GM19438 (cell line): Measurements from ENCODE around the gene TUBGCP2.

ENCODE experiments used
- ATAC-seq: cut with Tn5 transposase; IDR thresholded peaks from one replicate; pipeline ENCODE4 v1.9.1; 2021; ENCODE audit warnings: low read depth; ENCODE audit not compliant: unreplicated experiment

The TUBGCP2 gene

DNA sequence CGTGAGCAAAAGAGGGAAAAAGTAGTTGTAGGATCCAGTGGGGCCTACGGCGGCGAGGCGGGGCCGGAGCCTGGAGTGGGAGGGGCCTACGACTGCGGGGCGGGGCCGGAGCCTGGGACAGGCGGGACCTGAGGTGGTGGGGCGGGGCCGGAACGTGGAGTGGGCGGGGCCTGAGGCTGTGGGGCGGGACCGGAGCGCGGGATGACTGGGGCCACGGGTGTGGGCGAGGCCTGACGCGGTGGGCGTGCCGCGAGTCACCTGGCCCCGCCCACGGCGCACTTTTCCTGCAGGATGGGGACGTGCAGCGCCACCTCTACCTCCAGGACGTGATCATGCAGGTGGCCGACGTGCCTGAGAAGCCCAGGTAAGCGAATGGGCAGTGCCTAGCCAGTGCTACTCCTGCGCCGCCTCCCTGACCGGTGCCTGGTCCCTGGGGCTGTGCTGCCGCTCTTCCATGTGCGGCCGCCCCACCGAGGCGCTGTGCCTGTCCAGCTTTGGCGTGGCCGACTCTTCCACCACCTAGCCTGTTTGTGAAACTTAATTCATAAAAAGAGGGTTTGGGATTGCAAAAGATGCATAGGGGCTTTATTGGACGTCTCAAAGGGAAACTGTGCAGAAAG lies 538 bp upstream of the TUBGCP2 start:
- peak; percentile 65 for ATAC-seq

DNA sequence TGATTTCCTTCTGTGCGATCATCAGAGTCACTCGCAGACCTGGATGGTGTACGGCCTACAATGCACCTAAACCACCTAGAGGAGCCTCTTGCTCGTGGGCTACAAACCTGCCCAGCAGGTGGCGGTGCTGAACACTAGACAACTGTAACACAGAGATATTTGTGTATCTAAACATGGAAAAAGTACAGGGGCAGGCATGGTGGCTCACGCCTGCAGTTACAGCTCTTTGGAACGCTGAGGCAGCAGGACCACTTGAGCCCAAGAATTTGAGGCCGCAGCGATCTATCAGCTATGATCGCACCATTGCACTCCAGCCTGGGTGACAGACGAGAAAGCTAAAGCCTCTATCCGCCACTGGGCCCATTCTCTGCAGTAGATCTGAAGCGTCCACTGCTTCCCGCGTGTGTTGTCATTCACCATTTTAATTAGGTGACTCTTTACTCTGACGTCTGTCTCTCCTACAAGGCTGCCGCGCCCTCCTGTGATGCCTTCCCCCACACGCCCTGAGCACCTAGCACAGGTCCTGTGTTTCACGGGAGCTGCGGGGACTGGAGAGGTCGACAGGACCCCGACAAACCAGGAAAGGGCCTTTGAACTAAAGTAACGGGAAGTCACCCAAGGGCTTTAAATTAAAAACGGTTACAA lies 774 bp downstream of the TUBGCP2 start:
- peak; percentile 38 for ATAC-seq

DNA sequence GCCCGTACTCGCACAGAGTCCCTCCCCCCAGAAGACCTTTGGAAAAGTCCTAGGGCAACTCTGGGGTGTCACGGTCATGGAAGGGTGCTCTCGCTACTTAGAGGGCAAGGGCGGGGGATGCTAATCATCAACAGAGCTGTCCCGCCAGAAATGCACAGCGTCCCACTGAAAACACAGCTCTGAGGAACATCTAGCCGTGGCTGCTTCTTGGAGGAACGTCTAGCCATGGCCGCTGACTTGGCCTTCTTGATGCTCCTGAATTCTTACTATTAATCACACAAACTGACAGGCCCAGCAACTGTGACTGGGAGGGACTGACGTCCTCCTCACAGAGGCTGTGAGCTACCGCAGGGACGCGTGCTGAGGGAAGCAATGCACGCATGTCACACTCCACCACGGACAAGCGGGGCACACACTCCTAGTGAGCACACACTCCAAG lies 1.7 kb downstream of the TUBGCP2 start:
- ATAC-seq: no peak

DNA sequence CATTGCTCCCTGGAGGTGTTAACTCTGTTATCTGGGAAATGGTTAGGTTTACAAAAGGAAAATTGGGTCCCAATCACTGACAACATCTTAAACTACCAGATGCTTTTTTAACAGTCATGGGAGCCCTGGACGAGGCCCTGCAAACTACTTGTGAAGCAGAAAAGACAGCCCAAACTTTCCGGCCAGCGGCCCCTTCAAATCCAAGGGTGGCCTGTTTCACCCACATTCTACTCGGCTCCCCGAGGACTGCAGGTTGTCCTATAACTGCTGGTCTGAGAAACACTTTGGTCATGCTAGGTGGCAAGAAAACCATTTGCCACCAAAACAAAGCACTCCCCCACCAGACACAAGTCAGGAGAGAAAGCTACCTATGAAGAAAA lies 2.6 kb downstream of the TUBGCP2 start:
- no peak for ATAC-seq

DNA sequence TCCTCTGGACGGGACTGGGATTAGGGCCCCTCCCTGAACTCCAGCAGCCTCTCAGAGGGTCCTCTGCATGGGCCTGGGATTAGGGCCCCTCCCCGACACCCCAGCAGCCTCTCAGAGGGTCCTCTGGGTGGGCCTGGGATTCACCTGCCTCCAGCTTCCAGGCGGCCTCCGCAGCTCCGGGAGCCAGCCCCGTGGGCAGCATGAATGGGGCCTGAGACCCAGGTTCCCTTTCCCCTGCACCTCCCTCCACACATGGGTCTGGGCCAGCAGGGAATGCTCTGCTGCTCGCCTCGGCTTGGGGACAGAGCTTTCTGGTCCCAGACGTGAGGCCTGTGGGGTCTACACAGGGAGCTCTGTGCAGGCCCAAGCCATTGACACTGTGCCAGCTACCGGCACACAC lies 5.5 kb downstream of the TUBGCP2 start:
- ATAC-seq: no peak

DNA sequence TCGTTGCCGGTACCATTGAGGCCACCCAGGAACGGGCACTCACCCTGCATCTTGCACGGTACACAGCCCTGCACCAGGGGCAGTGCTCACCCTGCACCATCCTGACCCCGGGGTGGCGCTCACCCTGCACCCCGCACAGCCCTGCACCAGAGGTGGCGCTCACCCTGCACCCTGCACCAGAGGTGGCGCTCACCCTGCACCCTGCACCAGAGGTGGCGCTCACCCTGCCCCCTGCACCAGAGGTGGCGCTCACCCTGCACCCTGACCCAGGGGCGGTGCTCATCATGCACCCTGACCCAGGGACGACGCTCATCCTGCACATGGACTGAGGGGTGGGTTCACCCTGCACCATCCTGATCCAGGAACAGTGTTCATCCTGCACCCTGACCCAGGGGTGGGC lies 6.4 kb downstream of the TUBGCP2 start:
- no peak for ATAC-seq

DNA sequence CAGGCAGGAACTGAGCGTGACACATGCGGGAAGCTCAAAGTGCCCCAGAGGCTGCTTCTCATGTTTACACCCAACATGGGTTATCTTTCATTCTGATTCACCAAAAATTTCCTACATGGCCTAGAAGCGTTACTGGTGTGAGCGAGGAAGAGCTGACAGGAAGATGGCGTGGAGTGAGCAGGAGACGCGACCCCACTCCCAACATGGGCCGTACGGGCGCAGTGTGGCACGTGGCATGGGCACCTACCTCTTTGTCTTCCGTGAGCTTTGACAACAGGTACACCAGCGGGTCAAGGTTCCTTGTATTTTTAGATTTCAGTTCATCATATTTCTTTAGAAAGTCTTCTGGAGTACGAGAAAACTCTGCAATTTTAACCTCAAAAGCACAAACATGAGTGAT lies 8.9 kb downstream of the TUBGCP2 start:
- ATAC-seq: no peak

DNA sequence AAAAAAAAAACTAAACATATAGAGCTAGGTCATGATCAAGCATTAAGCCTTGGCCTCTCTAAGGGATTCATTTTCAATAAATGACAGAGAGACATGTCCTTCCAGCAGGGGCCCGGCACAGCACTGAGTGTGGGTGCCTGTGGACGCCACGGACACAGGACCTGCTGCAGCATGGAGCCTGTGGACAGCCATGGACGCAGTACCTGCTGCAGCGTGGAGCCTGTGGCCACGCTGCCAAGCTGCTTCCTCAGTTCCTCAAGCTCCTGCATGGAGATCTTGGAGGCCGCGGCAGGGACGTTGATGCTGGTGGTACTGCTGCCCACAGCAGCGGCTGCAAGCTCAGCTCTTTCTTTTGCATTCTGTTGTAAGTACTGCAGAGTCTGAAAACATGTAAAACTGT lies 9.4 kb downstream of the TUBGCP2 start:
- ATAC-seq: no peak

DNA sequence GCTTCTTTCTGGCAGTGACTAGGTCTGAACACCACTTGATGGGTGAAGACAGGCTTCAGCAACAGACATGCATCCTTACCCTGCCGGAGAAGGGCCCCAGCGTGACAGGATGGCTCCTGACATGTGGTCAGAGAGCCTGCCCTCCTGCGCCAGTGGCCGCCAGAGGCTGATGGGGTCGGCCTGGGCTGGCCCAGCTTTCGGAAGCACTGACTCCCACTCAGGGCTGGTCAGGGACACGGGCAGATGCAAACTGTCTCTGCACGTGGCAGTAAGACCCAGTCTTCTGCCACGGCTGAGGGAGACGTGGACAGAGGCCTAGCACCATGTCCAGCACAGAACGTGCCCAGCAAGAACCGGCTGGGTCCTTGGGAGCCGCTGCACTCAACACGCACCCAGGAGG lies 10.2 kb downstream of the TUBGCP2 start:
- no peak for ATAC-seq

DNA sequence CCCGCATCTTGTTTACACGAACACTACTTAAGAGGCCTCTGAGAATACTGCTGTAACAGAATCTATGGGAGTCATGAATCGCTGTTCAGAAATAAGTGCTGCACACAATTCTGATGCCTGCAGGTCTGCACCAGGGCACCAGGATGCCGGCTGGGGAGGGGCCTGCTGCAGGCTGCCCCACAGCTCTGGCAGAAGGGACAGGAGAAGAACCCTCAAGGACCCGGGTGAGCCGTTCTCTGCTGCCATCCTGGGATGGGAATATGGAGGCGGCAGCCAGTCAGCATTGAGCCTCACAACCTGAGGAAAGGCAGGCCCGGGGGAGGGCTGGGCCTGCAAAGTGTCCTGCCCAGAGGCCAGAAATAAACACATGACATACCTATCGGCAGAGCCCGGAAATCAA lies 11.2 kb downstream of the TUBGCP2 start:
- no peak for ATAC-seq

DNA sequence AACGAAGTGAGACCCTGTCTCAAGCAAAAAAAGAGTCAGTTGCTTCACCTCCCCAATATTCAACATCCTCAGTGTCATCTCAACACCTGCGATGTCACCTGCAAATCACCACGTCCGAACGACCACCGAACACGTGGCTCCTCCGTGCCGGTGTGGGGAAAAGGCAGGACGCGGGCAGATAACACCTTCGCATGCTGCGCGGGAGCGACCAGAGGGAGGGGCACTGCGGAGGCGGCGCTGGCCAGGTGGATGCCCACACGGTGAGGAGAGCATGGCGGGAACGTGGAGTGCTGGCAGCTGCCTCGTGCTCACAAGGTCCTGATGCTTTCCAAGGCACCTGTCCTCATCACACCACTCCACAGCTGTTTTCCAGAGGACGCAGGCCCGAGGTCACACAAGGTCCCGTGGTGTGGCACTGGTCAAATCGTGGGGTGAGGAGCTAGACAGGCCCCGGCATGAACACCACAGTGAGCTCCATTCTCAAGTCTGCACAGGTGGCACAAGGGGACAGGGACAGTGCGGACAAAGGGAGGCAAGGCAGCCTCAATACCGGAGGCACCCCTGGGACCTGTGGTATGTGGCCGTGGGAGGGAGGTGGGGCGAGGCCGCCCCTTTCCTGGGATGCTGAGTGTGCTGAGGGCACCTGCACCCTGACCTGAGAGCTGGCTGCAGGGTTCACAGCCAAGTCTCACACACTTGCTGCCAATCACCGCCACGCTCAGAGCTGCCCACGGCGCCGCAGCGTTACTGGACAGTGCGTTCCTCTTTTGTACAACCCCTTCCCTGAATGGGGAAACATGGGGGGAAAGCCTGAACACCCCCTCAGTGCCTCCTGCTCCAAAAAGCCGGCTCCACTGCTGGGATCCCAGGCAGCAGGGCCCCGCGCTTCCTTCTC lies 13.0 kb downstream of the TUBGCP2 start:
- no peak for ATAC-seq

DNA sequence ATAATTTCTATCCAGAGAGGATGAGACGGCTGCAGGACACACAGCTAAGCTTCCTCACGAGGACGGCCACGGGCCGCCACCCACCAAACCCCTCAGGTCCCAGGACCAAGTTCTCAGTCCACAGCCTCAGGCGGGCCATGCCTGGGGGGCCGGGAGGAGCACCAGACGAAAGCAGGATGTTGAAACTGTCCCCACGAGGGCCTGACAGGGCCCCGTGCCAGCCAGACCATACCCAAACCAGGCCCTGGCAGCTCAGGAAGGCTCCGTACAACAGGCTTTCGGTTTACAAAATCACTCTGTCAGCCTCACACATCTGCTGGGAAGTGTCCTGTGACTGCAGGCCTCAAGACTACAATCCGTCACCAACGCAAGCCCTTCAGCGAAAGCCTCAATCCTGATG lies 14.5 kb downstream of the TUBGCP2 start:
- ATAC-seq: no peak

DNA sequence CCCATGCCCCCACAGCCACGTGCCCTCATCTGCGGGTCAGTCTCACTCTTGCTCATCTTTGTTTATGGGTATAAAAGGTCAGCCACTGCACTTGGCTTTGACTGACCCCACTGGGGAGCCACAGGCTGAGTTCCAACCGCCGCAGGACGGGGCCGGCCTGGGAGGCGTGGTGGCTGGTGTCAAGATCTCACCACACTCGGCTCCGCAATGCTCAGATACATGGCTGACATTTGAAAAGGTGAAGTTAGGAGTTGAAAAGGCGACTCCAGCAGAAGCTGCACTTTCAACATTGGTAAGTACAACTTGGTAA lies 14.9 kb downstream of the TUBGCP2 start:
- ATAC-seq: no peak

DNA sequence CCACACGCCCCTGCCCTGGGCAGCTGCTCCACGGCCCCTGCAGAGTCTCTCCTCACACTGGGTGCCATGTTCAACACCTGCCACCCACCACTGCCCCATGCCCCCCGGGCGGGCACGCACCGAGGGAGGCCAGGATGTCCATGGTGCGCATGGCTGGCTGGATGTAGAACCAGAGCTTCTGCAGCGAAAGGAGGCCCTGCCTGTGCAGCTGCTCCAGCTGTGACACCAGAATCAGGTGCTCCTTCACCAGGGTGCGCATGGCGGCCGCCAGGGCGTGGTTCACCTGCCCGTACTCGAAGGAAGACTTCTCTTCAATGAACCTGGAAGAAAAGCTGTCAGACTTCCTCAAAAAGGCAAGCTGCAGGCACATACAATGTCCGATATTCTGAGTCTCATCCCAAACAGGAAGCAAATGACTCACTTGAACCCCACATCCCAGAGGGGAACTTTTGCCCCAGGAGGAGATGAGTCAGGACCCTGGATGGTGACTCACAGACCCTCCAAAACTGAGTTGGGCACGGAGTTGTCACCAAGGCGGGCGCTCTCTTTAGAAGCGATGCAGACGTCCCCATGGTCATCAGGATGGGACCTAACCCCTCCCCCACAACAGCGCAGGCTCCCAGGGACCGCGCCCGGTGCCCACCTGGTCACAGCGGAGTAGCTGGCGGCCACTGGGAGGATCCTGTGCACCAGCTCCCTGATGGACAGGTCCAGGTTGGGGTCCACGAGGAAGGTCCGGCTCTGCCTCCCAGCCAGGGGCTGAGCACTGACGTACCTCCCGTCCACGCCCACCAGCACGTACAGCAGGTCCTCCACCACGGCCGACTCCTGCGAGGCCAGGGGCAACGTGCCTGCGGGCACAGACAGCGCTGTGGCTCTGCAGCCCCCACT lies 15.5 kb downstream of the TUBGCP2 start:
- ATAC-seq: no peak

DNA sequence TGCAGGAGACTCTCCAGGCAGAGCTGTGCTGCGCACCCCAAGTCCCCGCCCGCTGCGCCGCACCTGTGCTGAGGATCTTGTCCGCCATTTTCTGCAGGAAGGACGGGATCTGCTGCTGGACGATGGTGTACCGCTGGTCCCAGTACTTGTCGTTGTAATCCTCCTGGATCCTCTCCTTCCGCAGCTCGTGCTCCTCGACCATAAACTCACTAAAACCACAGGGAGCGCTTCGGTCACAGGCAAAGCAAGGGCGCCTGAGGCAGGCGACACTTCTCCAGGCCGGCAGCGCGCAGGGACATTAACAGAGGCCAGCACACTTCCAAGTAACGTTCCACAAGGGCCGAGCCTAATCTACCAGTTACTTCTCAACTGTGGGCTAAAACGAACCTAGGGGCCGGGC lies 18.9 kb downstream of the TUBGCP2 start:
- no peak for ATAC-seq

DNA sequence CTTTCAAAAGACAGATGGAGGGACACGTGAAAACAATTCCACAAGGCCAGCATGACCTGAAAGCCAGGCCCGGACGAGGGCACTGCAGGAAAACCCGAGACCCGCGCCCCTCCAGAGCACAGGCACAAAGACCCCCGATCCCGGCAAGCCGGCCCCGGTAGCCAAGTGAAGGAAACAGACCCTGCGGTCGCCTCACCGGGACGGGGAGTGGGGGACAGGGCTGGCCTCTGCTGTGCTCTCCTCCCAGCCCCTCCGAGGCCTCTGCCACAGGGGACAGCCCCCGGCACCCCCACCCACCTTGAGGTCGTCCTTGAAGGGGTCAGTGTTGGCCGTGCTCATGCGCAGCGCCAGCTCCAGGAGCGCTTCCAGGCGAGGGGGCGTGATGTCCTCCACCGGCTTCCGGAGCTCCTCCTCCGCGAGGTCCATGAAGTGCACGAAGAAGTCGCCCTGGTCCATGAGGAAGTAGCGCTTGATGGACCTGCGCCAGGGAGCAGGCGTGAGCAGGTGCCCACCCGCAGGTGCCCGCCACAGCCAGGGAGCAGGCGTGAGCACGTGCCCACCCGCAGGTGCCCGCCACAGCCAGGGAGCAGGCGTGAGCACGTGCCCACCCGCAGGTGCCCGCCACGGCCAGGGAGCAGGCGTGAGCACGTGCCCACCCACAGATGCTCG lies 20.7 kb downstream of the TUBGCP2 start:
- no peak for ATAC-seq

DNA sequence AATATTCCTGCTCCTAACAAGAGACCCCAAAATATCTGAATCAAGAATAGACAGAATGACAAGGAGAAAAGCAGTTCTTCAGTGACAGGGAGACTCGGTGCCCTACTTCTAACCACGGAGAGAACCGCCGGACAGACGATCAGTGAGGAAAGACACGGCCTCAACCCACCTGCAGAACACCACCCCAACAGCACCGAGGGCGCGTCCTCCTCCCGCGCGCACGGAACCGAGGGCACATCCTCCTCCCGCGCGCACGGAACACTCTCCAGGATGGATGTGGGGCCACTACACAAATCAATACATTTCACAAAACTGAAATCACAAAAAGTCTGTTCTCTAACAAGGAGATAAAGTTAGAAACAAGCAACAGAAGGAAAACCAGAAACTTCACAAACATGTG lies 22.3 kb downstream of the TUBGCP2 start:
- no peak for ATAC-seq

DNA sequence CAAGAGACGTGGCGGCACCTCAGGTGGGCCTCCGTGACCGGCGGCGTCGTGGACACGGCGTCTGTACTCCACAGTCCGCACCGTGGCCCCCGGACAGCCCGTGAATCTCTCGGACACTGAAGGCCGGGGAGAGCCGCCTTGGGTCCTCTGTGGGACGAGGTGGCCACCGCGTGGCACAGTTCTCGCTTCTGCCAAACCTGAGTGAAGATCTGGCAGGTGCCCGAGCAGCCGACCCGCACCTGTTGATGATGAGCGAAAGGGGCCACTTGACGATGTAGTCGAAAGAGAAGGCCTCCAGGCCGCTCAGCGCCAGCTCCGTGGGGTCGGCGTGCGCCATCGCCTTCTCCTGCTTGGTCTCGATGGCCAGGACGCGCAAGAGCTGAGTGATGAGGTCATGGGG lies 23.5 kb downstream of the TUBGCP2 start:
- ATAC-seq: no peak

DNA sequence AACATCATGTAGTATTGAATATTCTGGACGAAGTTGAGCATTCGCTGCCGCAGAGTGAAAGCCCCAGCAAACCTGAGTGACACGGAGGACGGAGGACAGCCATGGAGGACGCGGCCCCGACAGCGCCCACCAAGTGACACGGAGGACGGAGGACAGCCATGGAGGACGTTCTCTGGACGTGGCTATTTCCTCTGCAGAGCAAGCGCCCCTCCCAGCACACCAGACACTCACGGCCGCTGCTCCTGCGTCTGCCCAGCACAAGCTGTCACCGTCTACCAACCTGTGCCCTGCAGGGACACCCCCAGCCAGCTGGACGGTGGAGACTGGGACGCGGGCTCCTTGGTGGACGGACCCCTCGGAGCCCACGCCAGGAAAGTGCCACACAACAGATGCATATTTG lies 24.7 kb downstream of the TUBGCP2 start:
- no peak for ATAC-seq

DNA sequence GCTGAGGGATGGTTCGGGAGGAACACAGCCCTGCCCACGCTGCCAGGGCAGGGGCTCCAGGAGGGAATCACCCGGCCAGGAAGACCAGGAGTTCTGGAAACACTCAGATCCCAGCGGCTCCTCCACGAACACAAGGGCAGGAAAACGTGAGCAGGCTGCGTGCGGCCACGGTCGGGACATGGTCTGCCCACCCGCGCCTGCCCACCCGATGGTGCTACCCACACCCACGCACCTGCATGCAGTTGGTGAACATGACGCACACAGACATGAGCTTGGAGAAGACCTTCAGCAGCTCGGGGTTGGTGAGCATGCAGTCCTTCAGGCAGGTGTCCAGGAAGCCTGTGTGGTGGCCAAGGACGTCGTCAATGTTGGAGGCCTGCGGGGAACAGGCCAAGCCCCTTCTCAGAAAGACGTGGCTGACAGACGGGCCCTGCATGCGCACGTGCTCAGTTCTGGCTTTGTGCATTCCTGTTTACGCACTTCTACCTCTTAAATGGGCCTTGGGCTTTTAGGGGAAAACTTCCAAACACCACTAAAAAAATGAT lies 25.8 kb downstream of the TUBGCP2 start:
- no peak for ATAC-seq
